HG02970 (cell line): Measurements from ENCODE around the gene AFDN.
"Not testable (repeated sequence)": the region's sequence is repeated elsewhere in the genome, so short reads cannot be mapped to it uniquely, and the experiment has no call there.

Source experiments
- ATAC-seq: cut with Tn5 transposase; IDR thresholded peaks from one replicate; pipeline ENCODE4 v1.9.1; 2021; ENCODE audit warnings: mild to moderate bottlenecking, moderate library complexity, moderate number of reproducible peaks; ENCODE audit not compliant: unreplicated experiment, low FRiP score

The AFDN gene

GRCh38 chr6:167993169-167993568, 166.5 kb downstream of the AFDN start:
- ATAC-seq = no peak

GRCh38 chr6:167993831-167994230, 167.1 kb downstream of the AFDN start:
- ATAC-seq = no peak

GRCh38 chr6:167995302-167995701, 168.6 kb downstream of the AFDN start:
- no peak for ATAC-seq

GRCh38 chr6:167995731-167996151, 169.0 kb downstream of the AFDN start:
- no peak for ATAC-seq

GRCh38 chr6:167996424-167997199, 169.9 kb downstream of the AFDN start:
- no peak for ATAC-seq

GRCh38 chr6:167997642-167998041, 170.9 kb downstream of the AFDN start, which contains the start of gene KIF25:
KIF25 (plus strand) TSS chr6:167997671; CDS start chr6:168029586, 31,915 bp downstream.
- no peak for ATAC-seq

GRCh38 chr6:167998215-167998614, 171.5 kb downstream of the AFDN start:
- no peak for ATAC-seq

- no peak for ATAC-seq
These were observed 173.7 kb downstream of the AFDN start for GRCh38 chr6:168000198-168001028.

GRCh38 chr6:168001029-168001332, 174.3 kb downstream of the AFDN start:
- ATAC-seq = no peak

GRCh38 chr6:168001514-168001913, 174.8 kb downstream of the AFDN start:
- ATAC-seq = not testable (repeated sequence)

GRCh38 chr6:168002804-168003203, 176.1 kb downstream of the AFDN start:
- no peak for ATAC-seq

GRCh38 chr6:168004023-168004422, 177.3 kb downstream of the AFDN start:
- no peak for ATAC-seq

GRCh38 chr6:168004945-168005344, 178.2 kb downstream of the AFDN start:
- ATAC-seq = no peak

- no peak for ATAC-seq
These were observed 179.1 kb downstream of the AFDN start for GRCh38 chr6:168005796-168006195.

- ATAC-seq = no peak
These were observed 181.1 kb downstream of the AFDN start for GRCh38 chr6:168007592-168008338.

GRCh38 chr6:168009331-168009730, 182.6 kb downstream of the AFDN start:
- ATAC-seq = no peak

GRCh38 chr6:168011291-168011690, 184.6 kb downstream of the AFDN start:
- ATAC-seq = no peak

- ATAC-seq = no peak
These were observed 185.9 kb downstream of the AFDN start for GRCh38 chr6:168012431-168013249.

GRCh38 chr6:168013250-168013915, 186.7 kb downstream of the AFDN start:
- no peak for ATAC-seq

- ATAC-seq = no peak
These were observed 187.7 kb downstream of the AFDN start for GRCh38 chr6:168014428-168014827.
